NB4 (cell line): ENCODE measurements around the gene ZNF273.

Source experiments
- TF ChIP-seq, protein P1 (sequence below): IDR thresholded peaks from one replicate; pipeline ENCODE4 v1.5.1; 2012; ENCODE audit warnings: low read depth, low read length
- TF ChIP-seq, protein P2 (sequence below): IDR thresholded peaks from 2 replicates; pipeline ENCODE4 v1.6.1; 2011; ENCODE audit warnings: low read depth, low read length

DNA sequence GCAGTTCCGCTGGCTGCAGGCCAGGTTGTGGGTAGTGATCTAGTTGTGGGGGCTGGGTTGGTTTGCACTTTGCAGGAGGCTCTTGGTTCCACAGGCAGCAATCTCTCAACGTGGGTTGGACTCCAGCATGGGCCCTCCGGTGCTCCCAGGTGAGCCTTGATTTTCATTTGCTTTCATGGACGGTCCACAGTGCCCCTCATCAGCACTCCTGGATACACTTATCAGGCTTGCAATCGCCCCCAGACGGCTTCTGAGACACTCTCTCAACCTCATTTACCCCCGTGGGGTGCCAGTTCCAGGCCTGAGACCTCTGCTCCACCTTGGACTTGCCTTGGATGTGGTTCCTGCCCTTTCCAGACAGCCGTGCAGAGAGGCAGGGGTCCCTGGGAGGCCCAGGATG, 31.3 kb upstream of the ZNF273 start:
- TF ChIP-seq, protein P1, sequence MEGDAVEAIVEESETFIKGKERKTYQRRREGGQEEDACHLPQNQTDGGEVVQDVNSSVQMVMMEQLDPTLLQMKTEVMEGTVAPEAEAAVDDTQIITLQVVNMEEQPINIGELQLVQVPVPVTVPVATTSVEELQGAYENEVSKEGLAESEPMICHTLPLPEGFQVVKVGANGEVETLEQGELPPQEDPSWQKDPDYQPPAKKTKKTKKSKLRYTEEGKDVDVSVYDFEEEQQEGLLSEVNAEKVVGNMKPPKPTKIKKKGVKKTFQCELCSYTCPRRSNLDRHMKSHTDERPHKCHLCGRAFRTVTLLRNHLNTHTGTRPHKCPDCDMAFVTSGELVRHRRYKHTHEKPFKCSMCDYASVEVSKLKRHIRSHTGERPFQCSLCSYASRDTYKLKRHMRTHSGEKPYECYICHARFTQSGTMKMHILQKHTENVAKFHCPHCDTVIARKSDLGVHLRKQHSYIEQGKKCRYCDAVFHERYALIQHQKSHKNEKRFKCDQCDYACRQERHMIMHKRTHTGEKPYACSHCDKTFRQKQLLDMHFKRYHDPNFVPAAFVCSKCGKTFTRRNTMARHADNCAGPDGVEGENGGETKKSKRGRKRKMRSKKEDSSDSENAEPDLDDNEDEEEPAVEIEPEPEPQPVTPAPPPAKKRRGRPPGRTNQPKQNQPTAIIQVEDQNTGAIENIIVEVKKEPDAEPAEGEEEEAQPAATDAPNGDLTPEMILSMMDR: no peak
- TF ChIP-seq, protein P2, sequence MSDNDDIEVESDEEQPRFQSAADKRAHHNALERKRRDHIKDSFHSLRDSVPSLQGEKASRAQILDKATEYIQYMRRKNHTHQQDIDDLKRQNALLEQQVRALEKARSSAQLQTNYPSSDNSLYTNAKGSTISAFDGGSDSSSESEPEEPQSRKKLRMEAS: no peak
